CD4-positive, alpha-beta T cell treated with Interleukin-15 for 1 hour (primary cell): ENCODE data around the gene PBX1.

Source experiments
- DNase-seq: peaks from one replicate; pipeline ENCODE4 v3.0.0-alpha.2; 2020

The PBX1 gene

DNA sequence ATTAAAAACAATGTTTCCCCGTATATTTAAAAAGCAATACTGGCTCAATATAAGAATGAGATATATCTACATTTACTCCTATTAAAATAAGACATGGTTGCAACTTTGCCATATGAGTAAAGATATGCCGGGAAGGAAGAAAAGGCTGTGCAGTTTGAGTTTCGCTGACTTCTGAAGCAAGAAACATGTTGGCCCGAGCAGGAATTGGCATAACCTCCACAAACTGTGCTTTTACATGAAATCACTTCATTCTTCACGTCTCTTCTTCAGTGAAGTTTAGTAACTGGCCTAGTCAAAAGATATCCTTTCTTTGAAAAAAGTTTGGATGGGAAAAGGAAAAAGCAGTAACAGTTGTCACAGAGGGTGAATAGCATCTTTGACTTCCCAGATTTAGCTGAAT, 342.0 kb downstream of the PBX1 start:
- no peak for DNase-seq
